Measurements from ENCODE around the gene TCEAL9. TPM values are rescaled to one million over a fixed set of nuclear protein-coding genes. Genes with fewer than 3 reads are reported as not detected.

TCEAL9 gene
- total RNA-seq, 2 donors from 2014 or later: 97.6 to 125 TPM

DNA sequence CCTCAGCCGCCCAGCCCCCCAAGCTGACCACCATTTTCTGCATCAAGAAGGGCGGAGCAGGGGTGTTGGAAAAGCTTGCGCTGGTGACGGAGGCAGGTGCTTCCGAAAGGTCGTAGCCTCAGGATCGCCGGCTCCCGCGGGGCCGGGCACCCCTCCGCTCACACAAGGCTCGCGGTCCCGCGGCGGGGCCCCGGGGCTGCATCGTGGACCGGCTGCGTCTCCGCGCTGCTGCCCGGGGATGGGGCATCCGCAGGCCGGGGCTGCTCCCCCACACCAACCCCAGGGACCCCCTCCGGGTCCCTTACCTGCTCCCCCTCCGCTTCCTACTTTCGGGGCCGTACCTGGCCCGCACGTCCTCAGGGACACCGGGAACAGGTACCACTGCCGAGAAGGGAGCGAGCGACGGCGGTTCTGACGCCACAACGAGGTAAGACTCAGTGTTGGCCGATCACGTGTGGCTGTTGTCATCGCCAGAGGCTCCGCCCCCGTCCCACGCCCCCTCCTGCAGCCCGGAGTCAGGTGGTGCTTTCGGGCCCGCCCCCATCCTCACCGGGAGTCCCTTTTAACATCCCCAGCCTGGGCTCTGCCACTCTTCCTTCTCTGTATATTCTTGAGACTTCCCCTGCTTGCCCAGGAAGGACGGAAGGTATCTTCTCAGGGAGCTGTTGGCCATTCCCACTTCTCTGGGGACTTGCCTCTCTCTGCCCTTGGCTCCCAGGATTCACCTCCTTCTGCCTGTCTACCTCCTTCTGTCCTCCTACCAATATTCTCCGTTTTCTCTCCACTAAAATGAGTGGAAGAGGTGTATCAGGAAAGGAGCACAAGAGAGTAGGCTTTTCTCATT is 45.5 kb upstream of the TCEAL9 start, which contains the start of gene BEX2:
BEX2 (minus strand) TSS at position 436 of the 844 bp plus-strand sequence. CDS start 1,014 bp downstream, outside the sequence.
- H3K27ac Mint-ChIP-seq: peak within 1 kb of the TSS; percentile 81
- H3K9me3 ChIP-seq (ENCODE audit: control insufficient read depth, low read length): no peaks in the 10 kb centered on the region
- WGBS, 2 experiments (ENCODE audit: insufficient coverage in 1 of 2, insufficient read length in 1 of 2): 0% methylated on average over 2 to 51 of the region's 52 CpGs
- H3K27ac ChIP-seq (ENCODE audit: low read depth, low read length): no peak within 1 kb of the TSS
- H3K4me3 Mint-ChIP-seq: peak within 1 kb of the TSS; percentile 63
- H3K4me3 ChIP-seq (ENCODE audit: low read length): peak within 1 kb of the TSS; percentile 75
- H3K9me3 Mint-ChIP-seq: peaks cover 7% of the 10 kb centered on the region
- peak; percentile 98 for DNase-seq
- TF ChIP-seq, protein P1, sequence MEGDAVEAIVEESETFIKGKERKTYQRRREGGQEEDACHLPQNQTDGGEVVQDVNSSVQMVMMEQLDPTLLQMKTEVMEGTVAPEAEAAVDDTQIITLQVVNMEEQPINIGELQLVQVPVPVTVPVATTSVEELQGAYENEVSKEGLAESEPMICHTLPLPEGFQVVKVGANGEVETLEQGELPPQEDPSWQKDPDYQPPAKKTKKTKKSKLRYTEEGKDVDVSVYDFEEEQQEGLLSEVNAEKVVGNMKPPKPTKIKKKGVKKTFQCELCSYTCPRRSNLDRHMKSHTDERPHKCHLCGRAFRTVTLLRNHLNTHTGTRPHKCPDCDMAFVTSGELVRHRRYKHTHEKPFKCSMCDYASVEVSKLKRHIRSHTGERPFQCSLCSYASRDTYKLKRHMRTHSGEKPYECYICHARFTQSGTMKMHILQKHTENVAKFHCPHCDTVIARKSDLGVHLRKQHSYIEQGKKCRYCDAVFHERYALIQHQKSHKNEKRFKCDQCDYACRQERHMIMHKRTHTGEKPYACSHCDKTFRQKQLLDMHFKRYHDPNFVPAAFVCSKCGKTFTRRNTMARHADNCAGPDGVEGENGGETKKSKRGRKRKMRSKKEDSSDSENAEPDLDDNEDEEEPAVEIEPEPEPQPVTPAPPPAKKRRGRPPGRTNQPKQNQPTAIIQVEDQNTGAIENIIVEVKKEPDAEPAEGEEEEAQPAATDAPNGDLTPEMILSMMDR (conservative IDR thresholded peaks at IDR 0.05): no peak
- H3K36me3 ChIP-seq (ENCODE audit: control insufficient read depth, insufficient read depth, low read length): no peaks in the 10 kb centered on the region
- no peaks in the 10 kb centered on the region for H3K4me1 ChIP-seq (ENCODE audit: control insufficient read depth, insufficient read depth, low read length)
- H3K9ac ChIP-seq (ENCODE audit: extremely low read depth, low read length, poor library complexity, severe bottlenecking): peak within 1 kb of the TSS; percentile 57
- H3K36me3 Mint-ChIP-seq (ENCODE audit: low read depth): no peaks in the 10 kb centered on the region
- no peaks in the 10 kb centered on the region for H3K27me3 ChIP-seq (ENCODE audit: control insufficient read depth, insufficient read depth, low read length, poor library complexity, severe bottlenecking)
- H3K27me3 Mint-ChIP-seq (ENCODE audit: insufficient read depth): peaks cover 7% of the 10 kb centered on the region
- peaks cover 3% of the 10 kb centered on the region for H3K4me1 Mint-ChIP-seq

DNA sequence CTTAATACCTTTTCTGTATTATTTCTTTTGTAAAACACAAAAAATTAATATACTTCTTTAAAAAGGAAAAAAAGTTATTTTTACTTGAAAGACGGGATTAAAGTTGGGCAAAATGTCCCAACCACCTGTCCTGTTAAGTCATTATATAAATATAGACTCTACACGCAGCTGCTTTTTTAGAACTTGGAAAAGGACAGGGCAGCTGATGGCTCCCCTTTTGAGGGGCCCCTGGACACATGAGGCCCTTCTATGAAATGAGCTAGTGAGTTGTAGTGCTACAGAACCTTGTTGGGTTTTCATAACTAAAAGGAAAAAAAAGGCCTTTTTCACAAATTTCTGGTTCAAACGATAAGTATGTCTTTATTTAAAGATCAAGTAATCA is 44.9 kb upstream of the TCEAL9 start:
- 92% methylated on average over 2 of the region's 3 CpGs; no CpG with 5 or more reads in 1 of the 2 experiments for WGBS, 2 experiments (ENCODE audit: insufficient coverage in 1 of 2, insufficient read length in 1 of 2)
- Mint-ChIP-seq H3K27ac (no peak overlapping the region), H3K36me3 (ENCODE audit: low read depth) (no peaks in the 10 kb centered on the region), H3K4me1 (peaks cover 3% of the 10 kb centered on the region), H3K27me3 (ENCODE audit: insufficient read depth) (peaks cover 4% of the 10 kb centered on the region), H3K9me3 (peaks cover 7% of the 10 kb centered on the region), H3K4me3 (peak overlapping the region; percentile 63)
- Histone ChIP-seq H3K4me1 (ENCODE audit: control insufficient read depth, insufficient read depth, low read length) (no peaks in the 10 kb centered on the region), H3K27ac (ENCODE audit: low read depth, low read length) (no peak overlapping the region), H3K27me3 (ENCODE audit: control insufficient read depth, insufficient read depth, low read length, poor library complexity, severe bottlenecking) (no peaks in the 10 kb centered on the region), H3K4me3 (ENCODE audit: low read length) (peak overlapping the region; percentile 75), H3K9ac (ENCODE audit: extremely low read depth, low read length, poor library complexity, severe bottlenecking) (no peak overlapping the region), H3K36me3 (ENCODE audit: control insufficient read depth, insufficient read depth, low read length) (no peaks in the 10 kb centered on the region), H3K9me3 (ENCODE audit: control insufficient read depth, low read length) (no peaks in the 10 kb centered on the region)
- no peak for DNase-seq
- TF ChIP-seq, protein P1 (conservative IDR thresholded peaks at IDR 0.05): no peak

DNA sequence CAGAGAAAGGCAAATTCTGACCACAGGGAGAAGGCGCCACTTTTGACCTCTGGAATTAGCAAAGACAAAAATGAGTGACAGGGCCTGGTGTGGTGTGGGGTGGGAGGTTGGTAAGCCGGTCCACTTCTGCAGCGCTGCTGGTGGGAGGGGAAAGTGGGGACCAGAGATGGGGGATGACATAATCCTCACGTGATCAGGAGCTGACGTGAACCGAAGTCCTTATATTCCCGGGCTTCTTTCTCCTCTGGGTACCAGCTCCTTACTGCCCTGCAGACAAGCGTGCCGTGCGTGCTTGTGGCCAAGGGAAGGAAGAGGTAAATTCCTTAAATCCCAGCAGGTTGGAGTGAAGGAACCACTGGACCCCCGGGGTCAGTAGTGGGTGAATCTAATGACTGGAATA is 26.3 kb upstream of the TCEAL9 start, which contains the start of gene TCEAL7:
TCEAL7 (plus strand) TSS at position 249 of the 400 bp plus-strand sequence. CDS start 1,165 bp downstream, outside the sequence.
- H3K9ac ChIP-seq (ENCODE audit: extremely low read depth, low read length, poor library complexity, severe bottlenecking): peak within 1 kb of the TSS; percentile 3
- H3K4me1 Mint-ChIP-seq: peaks cover 23% of the 10 kb centered on the region
- DNase-seq: no peak
- H3K9me3 Mint-ChIP-seq: peaks cover 2% of the 10 kb centered on the region
- H3K36me3 Mint-ChIP-seq (ENCODE audit: low read depth): no peaks in the 10 kb centered on the region
- peak within 1 kb of the TSS; percentile 63 for H3K27ac Mint-ChIP-seq
- H3K4me1 ChIP-seq (ENCODE audit: control insufficient read depth, insufficient read depth, low read length): no peaks in the 10 kb centered on the region
- no peaks in the 10 kb centered on the region for H3K9me3 ChIP-seq (ENCODE audit: control insufficient read depth, low read length)
- H3K4me3 Mint-ChIP-seq: peak within 1 kb of the TSS; percentile 53
- H3K36me3 ChIP-seq (ENCODE audit: control insufficient read depth, insufficient read depth, low read length): no peaks in the 10 kb centered on the region
- no peaks in the 10 kb centered on the region for H3K27me3 ChIP-seq (ENCODE audit: control insufficient read depth, insufficient read depth, low read length, poor library complexity, severe bottlenecking)
- TF ChIP-seq, protein P1 (conservative IDR thresholded peaks at IDR 0.05): no peak
- WGBS, 2 experiments (ENCODE audit: insufficient coverage in 1 of 2, insufficient read length in 1 of 2): 58% methylated on average over 11 of the region's 11 CpGs; no CpG with 5 or more reads in 1 of the 2 experiments
- H3K4me3 ChIP-seq (ENCODE audit: low read length): no peak within 1 kb of the TSS
- peaks cover 6% of the 10 kb centered on the region for H3K27me3 Mint-ChIP-seq (ENCODE audit: insufficient read depth)
- H3K27ac ChIP-seq (ENCODE audit: low read depth, low read length): peak within 1 kb of the TSS; percentile 84

Measured in endodermal cell (in vitro differentiated cells).